GM12864 (cell line): ENCODE results near the gene GPAM.

ENCODE experiments used
- DNase-seq: peaks from one replicate; pipeline ENCODE4 v3.0.0-alpha.2; 2011; ENCODE audit warnings: low read depth
- H3K4me3 ChIP-seq: 2 replicates; pipeline ENCODE4 v1.5.1; 2011; ENCODE audit warnings: mild to moderate bottlenecking, low read depth, low read length, control low read depth
- CTCF ChIP-seq: IDR thresholded peaks from 2 replicates; pipeline ENCODE4 v1.5.1; 2011; ENCODE audit warnings: low read depth, mild to moderate bottlenecking, moderate library complexity, low read length, control low read depth, inconsistent platforms; ENCODE audit errors: missing control alignments

Gene GPAM

GRCh38 chr10:112135604-112136003, 48.0 kb downstream of the GPAM start:
- no peak for TF ChIP-seq CTCF
- no peak overlapping the region for H3K4me3 ChIP-seq
- no peak for DNase-seq

GRCh38 chr10:112132435-112132834, 51.1 kb downstream of the GPAM start:
- no peak for DNase-seq
- TF ChIP-seq CTCF = no peak
- H3K4me3 ChIP-seq = no peak overlapping the region

GRCh38 chr10:112131996-112132395, 51.6 kb downstream of the GPAM start:
- no peak overlapping the region for H3K4me3 ChIP-seq
- no peak for DNase-seq
- no peak for TF ChIP-seq CTCF

GRCh38 chr10:112131346-112131745, 52.2 kb downstream of the GPAM start:
- H3K4me3 ChIP-seq = no peak overlapping the region
- no peak for TF ChIP-seq CTCF
- no peak for DNase-seq

- no peak for TF ChIP-seq CTCF
- DNase-seq = no peak
- no peak overlapping the region for H3K4me3 ChIP-seq
Observed at GRCh38 chr10:112126901-112127300, 56.7 kb downstream of the GPAM start.

GRCh38 chr10:112126172-112126571, 57.4 kb downstream of the GPAM start:
- no peak for DNase-seq

More at GRCh38 chr10:112126172-112126571, 57.4 kb downstream of the GPAM start:
- H3K4me3 ChIP-seq = no peak overlapping the region
- no peak for TF ChIP-seq CTCF
